ENCODE data around the gene BRSK2. TPM values are rescaled to one million over a fixed set of nuclear protein-coding genes. Genes with fewer than 3 reads are reported as not detected.

BRSK2 gene
- total RNA-seq, 1 experiment from 2014 or later = 1.2 TPM

GRCh38 chr11:1371026-1371325 lies 18.8 kb upstream of the BRSK2 start:
- H3F3A ChIP-seq (ENCODE audit: low read length, unreplicated experiment) = no peaks in the 10 kb centered on the region
- CTCF ChIA-PET = no interaction called here
- H3K4me1 ChIP-seq (ENCODE audit: insufficient read depth, low read length) = no peaks in the 10 kb centered on the region
- no peaks in the 10 kb centered on the region for H3K9me2 ChIP-seq (replicated peaks; ENCODE audit: low read length)
- H4K20me1 ChIP-seq (ENCODE audit: low read length) = no peaks in the 10 kb centered on the region
- H3K4me3 ChIP-seq (ENCODE audit: low read length) = no peak overlapping the region
- no peak for DNase-seq
- no peak overlapping the region for H3K9ac ChIP-seq (ENCODE audit: low read length)
- no peak for ATAC-seq
- no peak for TF ChIP-seq EZH2phosphoT487 (IDR thresholded peaks at IDR 0.05; ENCODE audit: borderline replicate concordance, low read length)
- no peak for TF ChIP-seq CTCF (conservative IDR thresholded peaks at IDR 0.05; ENCODE audit: low read depth, low read length)
- TF ChIP-seq EZH2 (IDR thresholded peaks at IDR 0.05; ENCODE audit: low read length, unreplicated experiment) = no peak
- POLR2A ChIA-PET (ENCODE audit: unreplicated experiment) = no interaction called here
- no peak overlapping the region for H3K27ac ChIP-seq (ENCODE audit: low read length)
- no peaks in the 10 kb centered on the region for H3K36me3 ChIP-seq (ENCODE audit: low read depth, low read length)
- no peaks in the 10 kb centered on the region for H3K27me3 ChIP-seq (ENCODE audit: low read length)
- H3K9me3 ChIP-seq (ENCODE audit: low read length) = no peaks in the 10 kb centered on the region
- no peaks in the 10 kb centered on the region for H3K79me2 ChIP-seq (ENCODE audit: low read length)
- no TSS peak for BruUV-seq (replicated peaks)
- no peak overlapping the region for H2AFZ ChIP-seq (ENCODE audit: low read length)
- intact Hi-C loops (cut with micrococcal nuclease) = no loop called here
- H3K4me2 ChIP-seq (ENCODE audit: low read length) = no peak overlapping the region

GRCh38 chr11:1371377-1371776 lies 18.4 kb upstream of the BRSK2 start:
- Histone ChIP-seq H3K9me3 (ENCODE audit: low read length) (no peaks in the 10 kb centered on the region), H3K79me2 (ENCODE audit: low read length) (no peaks in the 10 kb centered on the region), H2AFZ (ENCODE audit: low read length) (no peak overlapping the region), H3K27ac (ENCODE audit: low read length) (no peak overlapping the region), H3K9me2 (replicated peaks; ENCODE audit: low read length) (no peaks in the 10 kb centered on the region), H3K4me1 (ENCODE audit: insufficient read depth, low read length) (no peaks in the 10 kb centered on the region), H3K36me3 (ENCODE audit: low read depth, low read length) (no peaks in the 10 kb centered on the region), H3K4me3 (ENCODE audit: low read length) (no peak overlapping the region), H4K20me1 (ENCODE audit: low read length) (no peaks in the 10 kb centered on the region), H3K9ac (ENCODE audit: low read length) (no peak overlapping the region), H3F3A (ENCODE audit: low read length, unreplicated experiment) (no peaks in the 10 kb centered on the region), H3K4me2 (ENCODE audit: low read length) (no peak overlapping the region), H3K27me3 (ENCODE audit: low read length) (no peaks in the 10 kb centered on the region)
- POLR2A ChIA-PET (ENCODE audit: unreplicated experiment) = no interaction called here
- ATAC-seq = no peak
- CTCF ChIA-PET = no interaction called here
- BruUV-seq (replicated peaks) = no TSS peak
- no peak for TF ChIP-seq EZH2phosphoT487 (IDR thresholded peaks at IDR 0.05; ENCODE audit: borderline replicate concordance, low read length)
- no peak for TF ChIP-seq EZH2 (IDR thresholded peaks at IDR 0.05; ENCODE audit: low read length, unreplicated experiment)
- TF ChIP-seq CTCF (conservative IDR thresholded peaks at IDR 0.05; ENCODE audit: low read depth, low read length) = no peak
- DNase-seq = no peak
- intact Hi-C loops (cut with micrococcal nuclease) = no loop called here

- TF ChIP-seq EZH2phosphoT487 (IDR thresholded peaks at IDR 0.05; ENCODE audit: borderline replicate concordance, low read length) = no peak
- TF ChIP-seq EZH2 (IDR thresholded peaks at IDR 0.05; ENCODE audit: low read length, unreplicated experiment) = no peak
- no peak overlapping the region for H2AFZ ChIP-seq (ENCODE audit: low read length)
- no peaks in the 10 kb centered on the region for H4K20me1 ChIP-seq (ENCODE audit: low read length)
- H3K4me1 ChIP-seq (ENCODE audit: insufficient read depth, low read length) = no peaks in the 10 kb centered on the region
- ATAC-seq (no peak), DNase-seq (no peak)
- no peaks in the 10 kb centered on the region for H3K27me3 ChIP-seq (ENCODE audit: low read length)
- no peak overlapping the region for H3K9ac ChIP-seq (ENCODE audit: low read length)
- no TSS peak for BruUV-seq (replicated peaks)
- H3K79me2 ChIP-seq (ENCODE audit: low read length) = no peaks in the 10 kb centered on the region
- no peaks in the 10 kb centered on the region for H3K9me3 ChIP-seq (ENCODE audit: low read length)
- H3K4me2 ChIP-seq (ENCODE audit: low read length) = no peak overlapping the region
- ChIA-PET POLR2A (ENCODE audit: unreplicated experiment) (no interaction called here), CTCF (no interaction called here)
- no peak overlapping the region for H3K27ac ChIP-seq (ENCODE audit: low read length)
- no peaks in the 10 kb centered on the region for H3K36me3 ChIP-seq (ENCODE audit: low read depth, low read length)
- H3F3A ChIP-seq (ENCODE audit: low read length, unreplicated experiment) = no peaks in the 10 kb centered on the region
- intact Hi-C loops (cut with micrococcal nuclease) = no loop called here
- no peaks in the 10 kb centered on the region for H3K9me2 ChIP-seq (replicated peaks; ENCODE audit: low read length)
- H3K4me3 ChIP-seq (ENCODE audit: low read length) = no peak overlapping the region
Measured at GRCh38 chr11:1371836-1372465, 17.8 kb upstream of the BRSK2 start.
